GM23248 (cell line): ENCODE results near the gene NKIRAS1.

Experiments used
- EZH2 ChIP-seq: fragments of 200-600 bp; sonication (generic); IDR thresholded peaks from 2 replicates; pipeline ENCODE4 v1.6.1; 2018; ENCODE audit warnings: antibody characterized with exemption, mild to moderate bottlenecking; ENCODE audit not compliant: insufficient read depth, poor library complexity, severe bottlenecking
- EZH2phosphoT487 ChIP-seq: fragments of 200-600 bp; sonication (generic); IDR thresholded peaks from 2 replicates; pipeline ENCODE4 v1.6.1; 2018; ENCODE audit warnings: antibody characterized with exemption, moderate library complexity, mild to moderate bottlenecking, low read depth; ENCODE audit not compliant: insufficient read depth

- no peak for TF ChIP-seq EZH2
- TF ChIP-seq EZH2phosphoT487: no peak
Observed at GRCh38 chr3:23886311-23886710, 30.5 kb downstream of the NKIRAS1 start.
